IPS DF 4.7 (cell line): Measurements from ENCODE around the gene ZC3H12D.
"Not testable (repeated sequence)": the region's sequence is repeated elsewhere in the genome, so short reads cannot be mapped to it uniquely, and the experiment has no call there.

ENCODE experiments used
- DNase-seq: peaks from one replicate; pipeline ENCODE4 v3.0.0-alpha.2; 2013; ENCODE audit warnings: low spot score; ENCODE audit errors: extremely low read depth

Gene ZC3H12D

DNA sequence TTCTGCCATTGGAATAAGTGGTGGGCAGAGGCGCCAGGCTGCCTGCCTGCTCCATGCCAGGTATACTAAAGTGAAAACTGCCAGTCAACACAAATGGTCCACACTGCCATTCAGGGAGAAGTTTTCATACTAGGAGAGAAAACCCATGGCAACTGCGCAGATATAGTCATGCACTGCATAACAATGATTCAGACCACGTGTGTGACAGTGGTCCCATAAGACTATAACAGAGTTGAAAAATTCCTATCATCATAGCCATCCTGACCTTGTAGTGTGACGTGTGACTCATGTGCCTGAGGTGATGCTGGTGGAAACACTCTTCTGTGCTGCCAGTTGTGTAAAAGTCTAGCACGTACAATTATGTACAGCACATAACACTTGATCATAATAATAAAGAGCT is 25.1 kb downstream of the ZC3H12D start:
- DNase-seq, result no peak

DNA sequence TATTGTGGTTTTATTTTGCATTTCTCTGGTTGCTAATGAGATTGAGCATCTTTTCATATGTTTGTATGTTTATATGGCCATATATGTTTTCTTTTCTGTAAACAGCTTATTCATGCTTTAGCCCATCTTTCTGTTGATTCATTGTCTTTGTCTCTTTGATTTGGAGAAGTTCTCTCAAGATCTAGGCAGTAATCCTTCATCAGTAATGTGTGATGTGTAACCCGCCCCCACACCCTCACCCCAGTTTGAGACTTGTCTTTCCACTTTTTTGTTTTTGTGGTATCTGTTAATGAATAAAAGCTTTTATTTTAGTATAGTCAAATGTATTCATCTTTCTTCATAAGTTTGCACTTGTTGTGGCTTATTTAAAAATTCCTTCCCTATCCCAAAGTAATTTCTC is 26.0 kb downstream of the ZC3H12D start:
- DNase-seq, result no peak

DNA sequence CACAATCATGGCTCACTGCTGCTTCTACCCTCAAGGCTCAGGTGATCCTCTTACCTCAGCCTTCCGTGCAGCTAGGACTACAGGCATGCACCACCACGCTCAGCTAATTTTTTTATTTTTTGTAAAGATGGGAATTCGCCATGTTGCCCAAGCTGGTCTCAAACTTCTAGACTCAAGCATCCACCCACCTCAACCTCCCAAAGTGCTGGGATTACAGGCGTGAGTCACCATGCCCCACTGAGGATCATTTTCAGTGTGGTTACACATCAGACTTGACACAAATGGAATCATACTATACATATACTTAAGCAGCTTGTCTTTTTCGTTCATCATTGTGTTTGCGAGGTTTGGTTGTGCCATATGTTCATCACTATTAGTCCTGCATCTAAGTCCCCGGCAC is 26.6 kb downstream of the ZC3H12D start:
- DNase-seq, result no peak

DNA sequence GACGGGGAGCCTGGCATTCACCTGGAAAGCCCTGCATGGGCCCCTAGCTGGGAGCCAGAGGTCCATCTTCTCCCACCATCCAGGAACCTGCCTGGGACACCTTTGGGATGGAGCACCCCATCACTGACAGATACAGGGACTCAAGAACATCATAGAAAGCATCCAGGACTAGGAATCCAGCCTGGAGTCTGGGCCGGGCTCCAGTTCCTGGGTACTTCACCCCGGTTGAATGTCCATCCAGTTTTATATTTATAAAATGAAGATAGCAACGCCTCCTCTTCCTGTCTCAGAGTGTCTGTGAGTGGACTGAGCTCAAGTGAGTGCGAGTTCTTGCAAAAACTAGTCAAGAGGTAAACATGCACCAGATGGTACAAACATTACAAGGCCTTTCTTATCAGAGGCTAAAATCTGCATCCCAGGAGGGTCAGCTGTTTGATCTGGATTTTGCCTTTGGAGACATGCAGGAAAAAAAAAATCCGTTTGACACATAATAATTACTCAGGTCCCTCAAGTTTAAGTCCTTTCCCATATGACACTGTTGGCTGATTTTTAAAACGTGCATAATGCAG is 27.4 kb downstream of the ZC3H12D start:
- DNase-seq, result no peak

DNA sequence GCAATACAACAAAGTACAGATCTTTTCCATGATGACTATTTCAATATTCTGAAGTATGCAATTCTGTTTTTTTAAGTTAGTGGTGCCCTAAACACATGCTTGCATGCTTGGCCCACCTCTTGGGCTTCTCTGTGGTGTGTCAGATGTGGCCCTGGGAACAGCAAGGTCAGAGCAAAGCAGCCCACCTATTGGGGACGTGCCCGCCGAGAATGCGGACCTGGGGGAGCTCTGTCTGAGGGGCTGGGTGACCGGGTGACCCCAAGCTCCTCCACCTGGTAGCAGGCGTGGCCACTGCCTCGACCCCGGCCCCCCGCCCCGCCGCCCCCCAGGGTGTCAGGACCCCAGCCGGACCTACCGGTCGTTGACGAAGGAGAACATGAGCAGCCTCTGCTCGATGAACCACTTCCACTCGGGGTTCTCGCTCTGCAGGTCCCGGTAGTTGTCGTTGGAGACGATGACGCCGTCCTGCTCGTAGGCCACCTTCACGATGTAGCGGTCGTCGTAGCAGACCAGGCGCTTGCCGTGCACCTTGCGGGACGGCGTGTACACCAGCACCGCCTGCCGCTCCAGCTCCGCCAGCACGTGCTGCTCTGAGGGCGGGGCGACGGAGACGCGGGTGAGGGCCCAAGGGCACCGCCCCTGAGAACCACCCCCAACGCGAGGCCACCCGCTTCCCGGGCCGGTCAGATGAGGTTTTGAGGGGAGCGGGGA is 28.3 kb downstream of the ZC3H12D start:
- no peak for DNase-seq

DNA sequence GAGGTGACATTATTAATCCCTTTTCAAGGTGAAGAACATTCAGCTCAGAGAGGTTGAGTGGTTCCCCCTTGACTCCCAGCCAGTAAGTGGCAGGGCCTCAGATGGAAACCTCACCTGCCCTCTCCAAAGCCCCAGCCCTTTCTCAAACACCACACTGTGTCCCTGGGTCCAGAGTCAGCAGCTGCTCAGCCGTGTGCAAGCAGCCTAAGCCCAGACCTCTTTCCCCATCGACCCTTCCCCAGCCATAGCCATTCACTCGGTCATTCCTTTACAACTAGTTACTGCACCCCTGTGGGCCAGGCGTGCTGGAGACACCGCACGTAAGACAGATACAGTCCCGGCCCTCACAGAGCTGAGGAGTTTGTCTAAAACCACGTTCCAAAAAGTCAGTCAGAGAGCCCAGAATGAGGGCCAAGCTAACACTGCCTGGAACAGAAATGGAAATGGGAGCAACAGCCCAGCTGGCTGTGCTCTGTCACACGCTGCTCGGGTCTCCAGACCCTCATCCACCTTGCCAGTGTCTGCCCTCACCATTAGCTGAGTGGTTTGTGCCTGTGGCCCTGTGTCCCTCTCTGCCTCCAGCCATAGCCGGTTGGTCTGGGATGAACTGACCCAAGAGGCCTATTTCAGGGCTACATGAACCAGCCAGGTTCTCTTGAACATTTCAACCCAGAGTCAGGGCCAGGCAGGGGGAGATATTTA is 29.6 kb downstream of the ZC3H12D start:
- DNase-seq, result no peak

DNA sequence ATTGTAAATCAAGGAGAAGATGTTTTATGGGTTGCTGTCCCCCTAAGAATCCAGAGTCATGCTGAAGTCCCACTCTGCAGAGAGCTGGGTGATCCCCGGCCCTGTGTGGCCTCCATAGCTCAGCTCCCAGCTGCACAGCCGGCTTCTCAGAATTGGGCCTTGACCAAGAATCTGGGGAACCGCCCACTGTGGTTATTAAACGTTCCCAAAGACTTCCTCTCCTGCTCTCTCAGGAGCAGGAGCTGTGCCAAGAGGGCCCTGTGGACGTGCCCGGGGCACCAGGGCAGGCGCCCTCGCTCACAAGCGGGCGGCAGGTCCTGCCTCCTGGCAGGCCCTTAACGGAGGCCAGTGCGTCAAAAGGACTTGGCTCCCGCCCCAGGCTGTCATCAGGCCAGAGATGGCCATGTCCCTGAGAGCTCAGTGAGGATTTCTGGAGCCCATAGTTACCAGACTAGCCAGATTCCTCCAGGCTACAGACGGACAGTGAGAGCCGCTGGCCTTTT is 30.4 kb downstream of the ZC3H12D start:
- no peak for DNase-seq

DNA sequence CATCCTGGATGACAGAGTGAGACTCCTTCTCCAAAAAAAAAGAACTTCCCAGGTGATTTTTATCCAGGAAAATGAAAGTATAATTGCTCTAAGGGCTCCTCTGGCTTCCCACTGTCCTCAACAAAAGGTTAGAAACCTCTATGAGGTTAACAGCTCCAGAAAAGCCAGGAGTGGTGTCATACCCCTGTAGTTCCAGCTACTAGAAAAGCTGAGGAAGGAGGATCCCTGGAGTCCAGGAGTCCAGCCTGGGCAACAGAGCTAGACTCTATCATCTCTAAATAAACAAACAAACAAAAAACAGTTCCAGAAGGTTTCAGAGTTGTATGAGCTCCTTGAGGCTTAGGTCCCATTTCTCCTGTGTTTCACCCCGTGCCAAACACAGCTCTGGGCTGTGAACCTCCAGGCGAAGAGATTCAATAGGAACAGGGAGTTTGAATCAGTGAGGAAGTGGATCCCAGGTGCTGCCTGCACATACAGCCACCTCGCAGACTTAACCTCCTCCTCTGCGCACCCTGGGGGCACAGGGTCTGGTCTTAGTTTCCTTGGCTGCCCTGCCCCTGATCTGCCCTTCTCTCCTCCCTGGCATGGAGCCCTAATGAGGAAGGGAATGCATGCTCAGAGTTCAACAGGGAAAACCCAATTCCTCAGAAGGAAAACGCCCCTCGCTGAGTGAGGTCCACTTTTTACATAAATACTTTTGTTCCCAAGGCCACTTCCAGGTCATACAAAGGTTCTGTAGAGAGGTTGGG is 31.0 kb downstream of the ZC3H12D start:
- no peak for DNase-seq

DNA sequence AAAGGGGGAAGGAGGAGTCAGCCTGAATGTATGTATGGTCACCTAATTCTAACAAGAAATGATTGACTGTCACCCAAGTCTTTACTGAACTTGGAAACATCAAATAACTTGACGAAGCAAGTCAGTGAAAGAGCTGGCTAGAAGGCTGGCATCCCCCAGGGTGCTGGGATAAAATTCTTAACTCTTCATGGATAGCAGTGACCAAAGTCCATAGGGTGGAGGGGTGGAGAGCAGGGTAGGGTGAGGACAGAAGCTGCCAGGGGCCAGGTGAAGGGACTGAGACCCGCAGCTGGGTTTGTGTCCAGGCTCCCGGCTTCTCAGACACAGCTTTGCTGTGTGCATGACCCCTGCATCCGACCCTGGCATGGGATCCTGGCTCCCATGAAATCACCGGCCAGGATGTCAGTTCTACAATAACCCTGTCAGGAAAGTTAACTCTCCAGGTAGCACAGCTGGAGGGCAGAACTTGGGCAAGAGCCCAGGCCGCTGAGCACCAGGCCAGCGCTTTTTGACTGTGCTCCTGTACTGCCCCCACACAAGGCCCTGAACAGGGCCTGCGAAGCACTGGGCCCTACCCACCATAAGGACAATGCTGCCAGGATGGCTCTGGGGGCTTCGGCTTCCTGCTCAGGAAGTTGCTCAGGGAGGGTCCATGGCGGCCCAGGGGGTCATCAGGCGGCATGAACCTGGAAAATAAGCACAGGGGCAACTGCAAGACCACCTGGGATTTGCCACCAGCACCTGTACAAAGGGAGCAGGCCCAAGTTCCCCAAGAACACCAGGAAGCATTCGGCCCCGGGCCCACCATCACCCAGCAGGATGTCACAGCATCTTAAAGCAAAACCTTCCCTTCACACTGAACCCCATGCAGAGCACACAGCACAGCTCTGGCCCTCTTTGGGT is 32.5 kb downstream of the ZC3H12D start:
- no peak for DNase-seq

DNA sequence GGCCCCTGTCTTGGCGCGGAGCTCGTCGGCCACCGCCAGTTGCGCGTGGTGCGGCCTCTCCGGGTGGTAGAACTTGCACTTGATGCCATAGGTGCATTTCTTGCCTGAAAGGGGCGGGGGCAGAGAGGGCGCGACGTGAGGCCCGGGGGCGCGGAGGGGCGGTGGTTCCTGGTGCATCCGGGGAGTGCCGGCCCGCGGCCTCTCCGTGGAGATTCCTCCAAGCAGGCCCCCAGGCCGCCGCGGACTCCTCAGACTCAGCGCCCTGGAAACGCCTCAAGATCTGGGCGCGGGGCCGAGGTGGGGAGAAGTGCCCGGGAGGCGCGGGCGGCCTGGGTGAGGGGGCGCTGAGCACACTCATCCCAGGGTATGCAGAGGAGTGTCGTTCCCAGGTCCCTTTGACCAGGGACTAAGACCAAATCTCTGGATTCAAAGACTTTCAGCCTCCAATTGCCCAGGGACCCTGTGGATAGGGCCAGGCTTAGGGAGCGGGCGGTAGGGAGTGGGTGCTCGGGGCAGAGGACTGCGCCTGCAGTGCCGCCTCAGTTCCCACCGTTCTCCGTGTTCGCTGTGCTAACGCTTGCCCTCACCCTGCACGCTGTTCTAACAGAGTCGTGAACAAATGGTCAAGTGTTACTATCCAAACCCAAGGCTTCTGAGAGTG is 33.3 kb downstream of the ZC3H12D start:
- DNase-seq, result no peak

DNA sequence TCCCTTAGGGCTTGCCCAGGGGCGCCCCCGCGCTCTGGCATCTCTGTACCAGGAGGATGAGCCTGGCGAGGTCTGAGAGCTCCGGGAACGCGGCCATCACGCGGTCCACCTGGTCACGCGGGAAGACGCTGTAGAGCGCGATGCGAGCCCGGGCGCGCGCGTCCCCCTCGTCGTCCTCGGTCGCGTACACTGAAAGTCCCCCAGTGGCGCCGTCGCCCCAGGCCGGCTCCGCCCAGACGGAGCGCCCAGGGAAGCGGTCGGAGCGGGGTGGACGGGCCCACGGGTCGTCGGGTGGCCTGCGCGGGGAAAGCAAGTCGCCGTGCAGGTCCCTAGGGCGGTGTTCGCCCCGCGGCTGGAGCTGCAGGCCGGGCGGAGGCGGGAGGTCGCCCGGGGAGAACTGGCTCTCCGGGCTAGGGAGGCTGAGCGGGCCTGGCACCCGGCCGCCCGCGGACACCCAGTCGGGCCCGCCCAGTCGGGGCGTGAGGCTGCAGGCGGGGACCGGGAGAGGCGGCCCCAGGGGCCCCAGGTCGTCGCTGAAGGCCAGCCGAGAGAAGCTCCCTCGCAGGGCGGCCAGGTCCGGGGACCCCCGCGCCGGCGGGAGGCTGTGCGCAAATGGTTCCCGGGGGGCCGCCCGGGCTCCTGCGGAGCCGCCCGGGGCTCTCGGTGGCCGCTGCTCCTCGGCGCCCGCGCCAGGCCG is 34.0 kb downstream of the ZC3H12D start:
- DNase-seq, result no peak

DNA sequence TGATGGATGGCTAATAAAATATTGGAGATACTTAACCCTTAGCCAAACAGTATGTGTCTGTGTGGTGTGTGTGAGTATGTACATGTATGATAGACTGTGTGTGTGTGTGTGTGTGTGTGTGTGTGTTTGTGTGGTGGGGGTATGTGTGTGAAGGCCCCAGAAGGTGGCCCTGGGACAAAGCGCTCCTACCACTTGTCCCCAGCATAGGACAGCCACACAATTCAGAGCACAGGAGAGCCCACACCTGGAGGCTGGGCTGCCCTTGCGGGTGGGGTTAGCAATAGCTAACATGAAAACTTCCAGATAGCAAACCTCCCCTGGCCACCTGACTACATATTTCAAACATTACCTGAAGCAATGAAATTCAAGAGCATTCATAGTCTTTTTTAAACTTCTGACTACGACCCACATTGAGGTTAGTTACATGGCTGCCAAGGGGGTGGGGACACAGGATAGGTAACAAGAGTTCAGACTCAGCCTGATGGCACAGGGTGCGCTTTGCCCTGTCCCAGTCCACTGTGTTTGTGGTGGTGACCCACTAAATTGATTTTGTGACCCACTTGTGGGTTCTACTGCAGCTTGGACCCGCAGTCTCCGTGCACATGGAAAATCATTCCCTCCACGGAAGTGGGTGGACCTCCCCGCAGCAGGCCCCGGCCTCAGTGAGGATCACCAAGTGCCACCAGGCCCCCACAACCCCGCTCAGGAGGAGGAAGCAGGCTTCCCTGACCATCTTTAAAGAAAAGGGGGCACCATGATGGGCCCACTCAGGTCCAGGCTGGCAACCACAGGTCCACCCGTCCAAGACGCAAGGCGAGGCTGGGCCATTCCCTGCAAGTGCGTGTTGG is 34.8 kb downstream of the ZC3H12D start:
- DNase-seq, result no peak

DNA sequence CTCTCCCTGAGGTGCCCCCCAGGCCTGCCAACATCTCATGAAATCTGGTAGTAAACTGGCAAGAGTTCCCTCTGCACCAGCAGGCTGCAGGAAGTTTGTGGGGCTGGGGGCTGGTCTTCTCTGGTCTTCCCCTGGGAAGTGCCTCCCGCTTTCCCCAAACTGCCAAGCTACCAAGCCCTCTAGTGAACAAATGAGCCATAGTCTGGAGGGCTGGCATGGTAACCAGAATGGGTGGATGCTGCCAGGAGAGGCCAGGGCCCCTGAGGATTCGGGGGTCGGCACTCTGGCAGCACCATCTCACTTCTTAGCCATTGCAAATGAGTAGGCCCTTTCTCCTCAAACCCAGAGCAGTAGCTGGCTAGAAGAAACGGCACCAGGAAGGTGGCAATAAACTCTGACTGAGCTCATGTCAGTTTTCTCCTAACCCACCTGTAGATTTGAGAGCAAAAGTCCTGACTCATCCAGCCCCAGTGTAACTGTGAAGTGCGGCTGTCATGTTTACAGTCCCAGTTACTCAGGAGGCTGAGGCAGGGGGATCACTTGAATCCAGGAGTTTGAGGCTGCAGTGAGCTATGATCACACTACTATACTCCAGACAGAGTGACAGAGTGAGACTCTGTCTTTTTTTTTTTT is 35.9 kb downstream of the ZC3H12D start:
- no peak for DNase-seq

DNA sequence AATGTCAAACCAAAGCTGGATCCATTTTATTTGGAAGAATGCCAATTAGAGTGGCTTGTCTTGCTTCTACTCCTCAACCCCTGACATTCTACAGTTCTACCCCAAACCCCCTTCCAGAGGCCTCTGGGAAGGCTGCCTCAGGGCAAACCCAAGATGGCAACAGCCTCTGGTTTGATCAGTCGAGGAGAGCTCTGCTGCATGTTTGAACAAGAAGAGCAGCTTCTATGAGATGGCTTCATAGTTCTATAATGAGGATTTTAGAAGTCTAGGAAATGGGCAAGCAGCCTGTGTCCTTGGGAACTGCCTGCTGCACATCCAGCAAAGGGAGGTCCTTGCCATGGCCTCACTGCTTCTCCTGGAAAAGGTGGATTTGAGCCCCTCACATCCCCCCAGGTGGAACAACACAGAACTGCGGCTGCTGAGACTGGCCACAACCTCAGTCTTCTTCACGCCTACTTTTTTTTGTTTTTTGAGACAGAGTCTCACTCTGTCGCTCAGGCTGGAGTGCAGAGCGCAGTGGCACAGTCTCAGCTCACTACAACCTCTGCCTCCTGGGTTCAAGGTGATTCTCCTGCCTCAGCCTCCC is 37.9 kb downstream of the ZC3H12D start:
- DNase-seq, result no peak

DNA sequence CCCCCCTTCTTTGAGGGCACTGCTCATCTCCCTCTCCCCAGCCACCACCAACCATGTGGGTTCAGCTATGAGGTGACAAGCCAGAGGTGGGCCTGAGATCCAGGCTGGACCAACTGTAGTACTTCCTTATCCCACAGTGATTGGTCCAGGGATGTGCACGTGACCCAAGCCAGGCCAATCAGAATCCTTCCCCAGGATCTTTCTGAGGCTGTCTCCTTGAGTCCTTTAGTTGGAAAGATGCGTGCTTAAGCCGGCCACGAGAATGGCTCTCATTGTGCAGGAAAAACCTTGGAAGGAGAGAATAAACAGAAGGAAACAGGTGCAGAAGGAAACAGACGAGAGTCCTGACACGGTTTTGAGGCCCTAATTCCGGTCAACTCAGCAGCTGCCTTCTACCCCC is 39.2 kb downstream of the ZC3H12D start:
- DNase-seq, result no peak

DNA sequence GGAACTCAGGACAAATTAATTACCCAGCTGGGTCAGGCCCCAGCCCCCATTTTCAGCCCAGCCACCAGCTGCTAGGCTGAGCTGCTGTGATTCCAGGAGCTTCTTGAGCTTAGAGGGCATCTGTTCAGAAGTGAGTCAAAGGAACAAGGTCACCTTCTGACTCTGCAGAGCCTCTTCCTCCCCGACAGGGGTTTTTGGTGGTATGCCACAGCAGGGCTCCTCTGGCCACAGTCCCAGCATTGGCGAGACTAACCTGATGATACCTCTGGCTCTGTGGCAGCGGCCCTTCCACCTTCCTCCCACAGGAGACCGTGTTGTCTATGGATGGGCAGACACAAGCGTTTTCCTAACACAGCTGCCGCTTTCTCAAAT is 39.7 kb downstream of the ZC3H12D start:
- DNase-seq, result no peak

DNA sequence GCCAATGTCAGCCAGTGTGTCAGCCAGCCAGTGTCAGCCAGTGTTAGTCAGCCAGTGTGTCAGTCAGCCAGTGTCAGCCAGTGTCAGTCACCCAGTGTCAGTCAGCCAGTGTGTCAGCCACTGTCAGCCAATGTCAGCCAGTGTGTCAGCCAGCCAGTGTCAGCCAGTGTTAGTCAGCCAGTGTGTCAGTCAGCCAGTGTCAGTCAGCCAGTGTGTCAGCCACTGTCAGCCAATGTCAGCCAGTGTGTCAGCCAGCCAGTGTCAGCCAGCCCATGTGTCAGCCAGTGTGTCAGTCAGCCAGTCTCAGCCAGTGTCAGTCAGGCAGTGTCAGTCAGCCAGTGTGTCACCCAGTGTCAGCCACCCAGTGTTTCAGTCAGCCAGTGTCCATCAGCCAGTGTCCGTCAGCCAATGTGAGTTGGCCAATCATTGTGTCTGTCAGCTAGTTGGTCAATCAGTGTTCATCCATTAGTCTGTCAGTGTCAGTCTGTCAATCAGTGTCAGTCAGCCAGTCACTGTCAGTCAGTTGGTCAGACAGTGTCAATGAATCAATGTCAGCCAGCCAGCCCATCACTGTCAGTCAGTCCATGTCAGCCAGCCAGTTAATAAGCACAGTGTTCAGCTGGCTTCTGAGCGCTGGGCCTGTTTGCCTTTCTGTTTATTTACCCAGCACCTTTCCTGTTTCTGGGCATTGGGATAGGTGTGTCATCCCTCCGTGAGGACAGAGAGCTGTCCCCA is 40.3 kb downstream of the ZC3H12D start:
- not testable (repeated sequence) for DNase-seq
